Panc1 (cell line): Measurements from ENCODE around the gene PTPRF. TPM values are rescaled to one million over a fixed set of nuclear protein-coding genes. Genes with fewer than 3 reads are reported as not detected.
A peak's percentile ranks its signal among the peaks of the same experiment; 100 is the strongest.

Source experiments
- ATAC-seq: fragments of 200-7000 bp; cut with Tn5 transposase; 2 replicates; pipeline ENCODE4 v1.9.1; 2020; ENCODE audit warnings: mild to moderate bottlenecking, moderate library complexity
- BruUV-seq: library from RNA; stranded (reverse); fragments of 400-500 nt; replicated peaks from 2 replicates; lab custom pipeline; 2021; lab: Mats Ljungman, UMichigan
- CTCF ChIA-PET: fragments of 300-600 bp; sonication (Branson Sonifier 250); formaldehyde crosslinking; loops from one replicate; lab custom pipeline; 2022; ENCODE audit warnings: antibody characterized with exemption; lab: Charles Lee
- POLR2A ChIA-PET: fragments of 300-600 bp; sonication (Branson Sonifier 250); formaldehyde crosslinking; loops from one replicate; lab custom pipeline; 2022; ENCODE audit warnings: antibody characterized with exemption; lab: Charles Lee
- DNase-seq: peaks from one replicate; pipeline ENCODE4 v3.0.0-alpha.2; 2010; ENCODE audit warnings: low read depth, low spot score
- H3K27ac ChIP-seq: 2 replicates; pipeline ENCODE4 v1.5.1; 2011; ENCODE audit warnings: mild to moderate bottlenecking, low read length, inconsistent platforms
- H3K27me3 ChIP-seq: fragments of 200-500 bp; sonication (Bioruptor generic); 2 replicates; pipeline ENCODE4 v1.6.0; 2014; ENCODE audit warnings: low read length, inconsistent platforms; ENCODE audit not compliant: control insufficient read depth, insufficient read depth
- H3K36me3 ChIP-seq: fragments of 200-500 bp; sonication (Bioruptor generic); 2 replicates; pipeline ENCODE4 v1.5.1; 2014; ENCODE audit warnings: inconsistent platforms, mild to moderate bottlenecking, low read length, moderate library complexity; ENCODE audit not compliant: control insufficient read depth, insufficient read depth
- H3K4me1 ChIP-seq: 2 replicates; pipeline ENCODE4 v1.5.1; 2011; ENCODE audit warnings: inconsistent platforms, mild to moderate bottlenecking, low read length, moderate library complexity; ENCODE audit not compliant: control insufficient read depth, insufficient read depth
- H3K4me3 ChIP-seq, 2 experiments: 2 replicates each; pipeline ENCODE4 v1.5.1; 2011 to 2012; ENCODE audit warnings: low read depth in 2 of 2, low read length in 2 of 2, mild to moderate bottlenecking in 2 of 2, inconsistent platforms in 1 of 2, moderate library complexity in 1 of 2
- H3K9me3 ChIP-seq: fragments of 200-500 bp; sonication (Bioruptor generic); 2 replicates; pipeline ENCODE4 v1.5.1; 2014; ENCODE audit warnings: low read depth, mild to moderate bottlenecking, inconsistent platforms, low read length, moderate library complexity; ENCODE audit not compliant: control insufficient read depth, insufficient read depth
- POLR2AphosphoS5 ChIP-seq: IDR thresholded peaks from 2 replicates; pipeline ENCODE4 v1.6.1; 2012; ENCODE audit warnings: mild to moderate bottlenecking, low read depth, low read length, moderate library complexity
- SIN3A ChIP-seq: IDR thresholded peaks from 2 replicates; pipeline ENCODE4 v1.6.1; 2012; ENCODE audit warnings: low read depth, mild to moderate bottlenecking, low read length, moderate library complexity, borderline replicate concordance; ENCODE audit not compliant: insufficient read depth
- TCF7L2 ChIP-seq: IDR thresholded peaks from 2 replicates; pipeline ENCODE4 v1.6.1; 2011; ENCODE audit warnings: mild to moderate bottlenecking, low read depth, low read length, inconsistent platforms
- in situ Hi-C: cut with HindIII; loops from 2 replicates; pipeline ENCODE4 v1.10.0; 2016; ENCODE audit warnings: low sequenced_read_pairs, low pct_unique_long_range_greater_than_20kb
- intact Hi-C: fragments of 100-400 bp; cut with micrococcal nuclease; formaldehyde crosslinking; loops from one replicate; pipeline ENCODE4 v1.10.0; 2022; ENCODE audit not compliant: unreplicated experiment
- total RNA-seq: library from RNA; stranded (reverse); gene quantifications from one replicate; pipeline ENCODE4 v1.2.1, GENCODE V29; 2021; ENCODE audit not compliant: unreplicated experiment
- TF ChIP-seq, protein P1 (sequence below): fragments of 450-650 bp; IDR thresholded peaks from 2 replicates; pipeline ENCODE4 v1.5.1; 2017; ENCODE audit warnings: mild to moderate bottlenecking
- TF ChIP-seq, protein P2 (sequence below), 2 experiments: IDR thresholded peaks; 2 replicates each; pipeline ENCODE4 v1.6.1; 2011 to 2012; ENCODE audit warnings: low read depth in 2 of 2, control low read depth in 1 of 2, low read length in 1 of 2, mild to moderate bottlenecking in 1 of 2, moderate library complexity in 1 of 2; ENCODE audit not compliant: insufficient read depth in 1 of 2

The PTPRF gene
- total RNA-seq, 1 experiment from 2014 or later, result 77.5 TPM

DNA sequence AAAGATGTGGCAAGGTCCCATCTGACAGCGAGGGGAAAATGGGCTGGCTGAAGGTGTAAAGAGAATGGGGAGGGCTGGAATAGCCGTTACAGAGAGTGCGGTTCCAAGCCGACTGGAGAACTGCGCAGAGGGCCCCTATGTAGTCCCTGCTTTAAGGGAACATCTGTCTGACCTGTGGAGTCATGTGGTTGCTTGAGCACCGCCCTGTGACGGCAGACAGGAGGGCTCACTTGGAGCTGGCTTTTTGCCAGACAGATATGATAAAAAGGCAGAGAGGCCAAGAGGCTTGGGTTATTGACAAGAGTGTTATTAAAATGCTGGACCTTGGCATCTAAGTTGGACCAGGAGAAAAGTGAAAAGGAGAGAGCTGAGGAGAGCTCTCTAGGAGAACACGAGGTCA, 5.9 kb upstream of the PTPRF start:
- TF ChIP-seq POLR2AphosphoS5, result no peak
- TF ChIP-seq, protein P1, sequence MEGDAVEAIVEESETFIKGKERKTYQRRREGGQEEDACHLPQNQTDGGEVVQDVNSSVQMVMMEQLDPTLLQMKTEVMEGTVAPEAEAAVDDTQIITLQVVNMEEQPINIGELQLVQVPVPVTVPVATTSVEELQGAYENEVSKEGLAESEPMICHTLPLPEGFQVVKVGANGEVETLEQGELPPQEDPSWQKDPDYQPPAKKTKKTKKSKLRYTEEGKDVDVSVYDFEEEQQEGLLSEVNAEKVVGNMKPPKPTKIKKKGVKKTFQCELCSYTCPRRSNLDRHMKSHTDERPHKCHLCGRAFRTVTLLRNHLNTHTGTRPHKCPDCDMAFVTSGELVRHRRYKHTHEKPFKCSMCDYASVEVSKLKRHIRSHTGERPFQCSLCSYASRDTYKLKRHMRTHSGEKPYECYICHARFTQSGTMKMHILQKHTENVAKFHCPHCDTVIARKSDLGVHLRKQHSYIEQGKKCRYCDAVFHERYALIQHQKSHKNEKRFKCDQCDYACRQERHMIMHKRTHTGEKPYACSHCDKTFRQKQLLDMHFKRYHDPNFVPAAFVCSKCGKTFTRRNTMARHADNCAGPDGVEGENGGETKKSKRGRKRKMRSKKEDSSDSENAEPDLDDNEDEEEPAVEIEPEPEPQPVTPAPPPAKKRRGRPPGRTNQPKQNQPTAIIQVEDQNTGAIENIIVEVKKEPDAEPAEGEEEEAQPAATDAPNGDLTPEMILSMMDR, result no peak
- no peak for TF ChIP-seq SIN3A
- TF ChIP-seq TCF7L2, result no peak
- TF ChIP-seq, protein P2, sequence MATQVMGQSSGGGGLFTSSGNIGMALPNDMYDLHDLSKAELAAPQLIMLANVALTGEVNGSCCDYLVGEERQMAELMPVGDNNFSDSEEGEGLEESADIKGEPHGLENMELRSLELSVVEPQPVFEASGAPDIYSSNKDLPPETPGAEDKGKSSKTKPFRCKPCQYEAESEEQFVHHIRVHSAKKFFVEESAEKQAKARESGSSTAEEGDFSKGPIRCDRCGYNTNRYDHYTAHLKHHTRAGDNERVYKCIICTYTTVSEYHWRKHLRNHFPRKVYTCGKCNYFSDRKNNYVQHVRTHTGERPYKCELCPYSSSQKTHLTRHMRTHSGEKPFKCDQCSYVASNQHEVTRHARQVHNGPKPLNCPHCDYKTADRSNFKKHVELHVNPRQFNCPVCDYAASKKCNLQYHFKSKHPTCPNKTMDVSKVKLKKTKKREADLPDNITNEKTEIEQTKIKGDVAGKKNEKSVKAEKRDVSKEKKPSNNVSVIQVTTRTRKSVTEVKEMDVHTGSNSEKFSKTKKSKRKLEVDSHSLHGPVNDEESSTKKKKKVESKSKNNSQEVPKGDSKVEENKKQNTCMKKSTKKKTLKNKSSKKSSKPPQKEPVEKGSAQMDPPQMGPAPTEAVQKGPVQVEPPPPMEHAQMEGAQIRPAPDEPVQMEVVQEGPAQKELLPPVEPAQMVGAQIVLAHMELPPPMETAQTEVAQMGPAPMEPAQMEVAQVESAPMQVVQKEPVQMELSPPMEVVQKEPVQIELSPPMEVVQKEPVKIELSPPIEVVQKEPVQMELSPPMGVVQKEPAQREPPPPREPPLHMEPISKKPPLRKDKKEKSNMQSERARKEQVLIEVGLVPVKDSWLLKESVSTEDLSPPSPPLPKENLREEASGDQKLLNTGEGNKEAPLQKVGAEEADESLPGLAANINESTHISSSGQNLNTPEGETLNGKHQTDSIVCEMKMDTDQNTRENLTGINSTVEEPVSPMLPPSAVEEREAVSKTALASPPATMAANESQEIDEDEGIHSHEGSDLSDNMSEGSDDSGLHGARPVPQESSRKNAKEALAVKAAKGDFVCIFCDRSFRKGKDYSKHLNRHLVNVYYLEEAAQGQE (IDR thresholded peaks at IDR 0.05; ENCODE audit: insufficient read depth in 1 of 2, low read depth in 2 of 2, low read length in 1 of 2), result no peak
- H3K4me3 ChIP-seq, result no peak overlapping the region
- in situ Hi-C loops (no loop called here), intact Hi-C loops (loop anchor here (5.0 to 10.0 kb wide), 2 partner anchors 127 to 410 kb away; partner anchors contain the start of genes ARTN and KDM4A)
- H3K27me3 ChIP-seq, result no peaks in the 10 kb centered on the region
- POLR2A ChIA-PET, result interaction anchor here (0.9 kb wide), 1 partner anchor 70 kb away, joined by 4 read pairs; no protein-coding TSS in a partner anchor
- H3K36me3 ChIP-seq, result no peaks in the 10 kb centered on the region
- ATAC-seq, result no peak
- no peaks in the 10 kb centered on the region for H3K9me3 ChIP-seq
- BruUV-seq, result no TSS peak
- H3K4me1 ChIP-seq, result peaks cover 13% of the 10 kb centered on the region
- CTCF ChIA-PET, result interaction anchor here (0.7 kb wide), 1 partner anchor 322 kb away, joined by 5 read pairs; no protein-coding TSS in a partner anchor
- H3K27ac ChIP-seq, result no peak overlapping the region
- DNase-seq, result no peak

DNA sequence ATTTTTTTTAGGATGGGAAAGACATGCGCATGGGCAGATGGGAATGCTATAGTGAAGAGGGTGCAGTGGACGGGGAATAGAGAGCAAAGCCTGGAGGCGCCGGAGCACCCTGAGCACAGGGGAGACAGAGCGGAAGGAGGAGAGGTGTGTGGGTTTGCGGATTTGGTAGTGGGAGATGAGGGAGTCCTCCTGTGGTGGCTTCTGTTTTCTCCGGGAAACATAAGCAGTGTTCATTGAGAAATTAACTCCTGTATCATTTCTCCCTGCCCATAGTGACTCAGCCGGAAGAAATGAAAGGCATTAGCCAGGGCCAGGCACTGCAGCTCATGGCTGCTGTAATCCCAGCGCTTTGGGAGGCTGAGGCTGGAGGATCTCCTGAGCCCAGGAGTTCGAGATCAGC, 4.7 kb upstream of the PTPRF start:
- ATAC-seq, result peak; percentile 73
- no peaks in the 10 kb centered on the region for H3K9me3 ChIP-seq
- POLR2A ChIA-PET, result no interaction called here

More for the DNA sequence above, 4.7 kb upstream of the PTPRF start:
- TF ChIP-seq, protein P1, result no peak
- no peak for TF ChIP-seq TCF7L2
- TF ChIP-seq POLR2AphosphoS5, result no peak
- no peak for TF ChIP-seq SIN3A
- TF ChIP-seq, protein P2 (IDR thresholded peaks at IDR 0.05; ENCODE audit: insufficient read depth in 1 of 2, low read depth in 2 of 2, low read length in 1 of 2), result no peak
- intact Hi-C loops (loop anchor here (5.0 to 10.0 kb wide), 2 partner anchors 126 to 409 kb away; partner anchors contain the start of genes ARTN and KDM4A), in situ Hi-C loops (no loop called here)
- CTCF ChIA-PET, result no interaction called here
- DNase-seq, result peak; percentile 62
- H3K36me3 ChIP-seq, result no peaks in the 10 kb centered on the region
- no peaks in the 10 kb centered on the region for H3K27me3 ChIP-seq
- BruUV-seq, result no TSS peak
- no peak overlapping the region for H3K27ac ChIP-seq
- no peak overlapping the region for H3K4me3 ChIP-seq
- peaks cover 13% of the 10 kb centered on the region for H3K4me1 ChIP-seq
